SK-N-SH (cell line): Measurements from ENCODE around the gene PIK3R1. TPM values are rescaled to one million over a fixed set of nuclear protein-coding genes. Genes with fewer than 3 reads are reported as not detected.

Experiments
- CTCF ChIA-PET: fragments of 300-600, 350-600 bp; formaldehyde crosslinking; extraction: SDS; loops from one replicate; lab custom pipeline; 2021; lab: Yijun Ruan, JAX
- POLR2A ChIA-PET: fragments of 350-600 bp; sonication (Branson Sonifier 250); formaldehyde crosslinking; extraction: SDS; loops from one replicate; lab custom pipeline; 2020; ENCODE audit warnings: antibody characterized with exemption, inconsistent platforms; lab: Yijun Ruan, JAX
- DNase-seq: peaks from one replicate; pipeline ENCODE4 v3.0.0; 2012
- H2AFZ ChIP-seq: fragments of 200-600 bp; sonication (generic); 2 replicates; pipeline ENCODE4 v1.8.1; 2016; ENCODE audit warnings: antibody characterized with exemption, mild to moderate bottlenecking, low read depth
- H3F3A ChIP-seq: fragments of 200-600 bp; sonication (generic); replicated peaks from 2 replicates; pipeline ENCODE3; 2016; ENCODE audit warnings: antibody characterized with exemption, mild to moderate bottlenecking; ENCODE audit not compliant: insufficient read depth
- H3K27ac ChIP-seq, 2 experiments: fragments of 200-500 bp in 1 of 2; fragments of 200-600 bp in 1 of 2; sonication (Bioruptor generic) in 1 of 2; sonication (generic), shearing (Covaris generic) in 1 of 2; 2 replicates each; pipeline versions ENCODE4 v1.5.1 to v1.6.1; 2014 to 2016; ENCODE audit warnings: low read depth in 2 of 2, inconsistent platforms in 1 of 2, low read length in 1 of 2, mild to moderate bottlenecking in 1 of 2, mixed read lengths in 1 of 2
- H3K27me3 ChIP-seq: fragments of 200-600 bp; sonication (generic), shearing (Covaris generic); 2 replicates; pipeline ENCODE4 v1.6.1; 2016; ENCODE audit warnings: mixed run types; ENCODE audit not compliant: insufficient read depth
- H3K36me3 ChIP-seq, 2 experiments: fragments of 200-500 bp in 1 of 2; fragments of 200-600 bp in 1 of 2; sonication (Bioruptor generic) in 1 of 2; sonication (generic) in 1 of 2; replicated peaks in 1 of 2; 2 replicates each; pipeline versions ENCODE3 to v1.5.1; 2014 to 2016; ENCODE audit warnings: low read length in 1 of 2, mild to moderate bottlenecking in 1 of 2; ENCODE audit not compliant: insufficient read depth in 2 of 2, control insufficient read depth in 1 of 2
- H3K4me1 ChIP-seq, 2 experiments: fragments of 200-500 bp in 1 of 2; fragments of 200-600 bp in 1 of 2; sonication (Bioruptor generic) in 1 of 2; sonication (generic), shearing (Covaris generic) in 1 of 2; 2 replicates each; pipeline versions ENCODE4 v1.5.1 to v1.6.1; 2014 to 2016; ENCODE audit warnings: low read depth in 1 of 2, low read length in 1 of 2, mixed run types in 1 of 2; ENCODE audit not compliant: insufficient read depth in 2 of 2, control insufficient read depth in 1 of 2
- H3K4me2 ChIP-seq: fragments of 200-600 bp; sonication (generic), shearing (Covaris generic); 2 replicates; pipeline ENCODE4 v1.6.1; 2017; ENCODE audit warnings: mixed run types
- H3K4me3 ChIP-seq, 2 experiments: fragments of 200-500 bp in 1 of 2; fragments of 200-600 bp in 1 of 2; sonication (Bioruptor generic) in 1 of 2; sonication (generic), shearing (Covaris generic) in 1 of 2; 2 replicates each; pipeline versions ENCODE4 v1.5.1 to v1.8.1; 2014 to 2016; ENCODE audit warnings: low read depth in 2 of 2, inconsistent platforms in 1 of 2, low read length in 1 of 2, mild to moderate bottlenecking in 1 of 2, mixed read lengths in 1 of 2, moderate library complexity in 1 of 2
- H3K79me2 ChIP-seq: fragments of 200-600 bp; sonication (generic); 2 replicates; pipeline ENCODE4 v1.8.1; 2017; ENCODE audit warnings: mild to moderate bottlenecking; ENCODE audit not compliant: insufficient read depth
- H3K9ac ChIP-seq: fragments of 200-600 bp; sonication (generic); 2 replicates; pipeline ENCODE4 v1.6.1; 2017; ENCODE audit warnings: mixed run types
- H3K9me2 ChIP-seq: fragments of 200-600 bp; sonication (generic); 2 replicates; pipeline ENCODE4 v1.6.1; 2017; ENCODE audit warnings: mixed run types
- H3K9me3 ChIP-seq: fragments of 200-600 bp; sonication (generic); 2 replicates; pipeline ENCODE4 v1.6.1; 2017; ENCODE audit warnings: mixed run types, mild to moderate bottlenecking, moderate library complexity
- H4K20me1 ChIP-seq: fragments of 200-600 bp; sonication (generic); 2 replicates; pipeline ENCODE4 v1.6.1; 2017; ENCODE audit warnings: mild to moderate bottlenecking, mixed run types; ENCODE audit not compliant: insufficient read depth
- CHD2 ChIP-seq: fragments of 150-350 bp; IDR thresholded peaks from 2 replicates; pipeline ENCODE4 v1.6.1; 2018; ENCODE audit warnings: low read length; ENCODE audit not compliant: partially characterized antibody
- CTCF ChIP-seq: fragments of 200-600 bp; sonication (generic); IDR thresholded peaks from 2 replicates; pipeline ENCODE4 v1.6.1; 2017; ENCODE audit warnings: antibody characterized with exemption, mild to moderate bottlenecking, moderate library complexity
- ELF1 ChIP-seq: IDR thresholded peaks from 2 replicates; pipeline ENCODE4 v1.4.0; 2012
- EP300 ChIP-seq, 2 experiments: IDR thresholded peaks; 2 replicates each; pipeline versions ENCODE4 v1.4.0 to v1.6.1; 2012; ENCODE audit warnings: borderline replicate concordance in 1 of 2, low read depth in 1 of 2, low read length in 1 of 2
- FOXJ3 ChIP-seq: sonication (generic); formaldehyde crosslinking; IDR thresholded peaks from 2 replicates; pipeline ENCODE4 v1.5.1; 2020; ENCODE audit warnings: mild to moderate bottlenecking, missing genetic modification reagents
- GABPA ChIP-seq: IDR thresholded peaks from 2 replicates; pipeline ENCODE4 v1.4.0; 2012; ENCODE audit warnings: low read depth, mild to moderate bottlenecking
- GATA2 ChIP-seq: sonication (generic); formaldehyde crosslinking; IDR thresholded peaks from 2 replicates; pipeline ENCODE4 v1.5.0; 2020; ENCODE audit warnings: mild to moderate bottlenecking, missing genetic modification reagents
- JUND ChIP-seq: IDR thresholded peaks from 2 replicates; pipeline ENCODE4 v1.4.0; 2012
- MAX ChIP-seq: IDR thresholded peaks from 2 replicates; pipeline ENCODE4 v1.4.0; 2012; ENCODE audit warnings: low read depth
- NFIC ChIP-seq: IDR thresholded peaks from 2 replicates; pipeline ENCODE4 v1.4.0; 2012; ENCODE audit warnings: borderline replicate concordance
- NRF1 ChIP-seq: IDR thresholded peaks from 2 replicates; pipeline ENCODE4 v1.6.1; 2012; ENCODE audit warnings: low read depth, mild to moderate bottlenecking, low read length
- POLR2AphosphoS5 ChIP-seq: IDR thresholded peaks from 2 replicates; pipeline ENCODE4 v1.6.1; 2012; ENCODE audit warnings: low read depth, low read length
- RXRA ChIP-seq: IDR thresholded peaks from 2 replicates; pipeline ENCODE4 v1.4.0; 2012; ENCODE audit warnings: low read depth, mild to moderate bottlenecking, borderline replicate concordance
- SIN3A ChIP-seq: IDR thresholded peaks from 2 replicates; pipeline ENCODE4 v1.6.1; 2012; ENCODE audit warnings: low read depth, mild to moderate bottlenecking, low read length, moderate library complexity, borderline replicate concordance
- SMC3 ChIP-seq: IDR thresholded peaks from 2 replicates; pipeline ENCODE4 v1.6.1; 2012; ENCODE audit warnings: low read depth, low read length, improper control_type of control experiment
- TCF12 ChIP-seq: IDR thresholded peaks from 2 replicates; pipeline ENCODE4 v1.4.0; 2012
- USF2 ChIP-seq: fragments of 150-350 bp; IDR thresholded peaks from 2 replicates; pipeline ENCODE4 v1.6.1; 2017; ENCODE audit warnings: antibody characterized with exemption, low read length, low read depth, borderline replicate concordance
- YY1 ChIP-seq: IDR thresholded peaks from 2 replicates; pipeline ENCODE4 v1.4.0; 2012; ENCODE audit warnings: low read depth, mild to moderate bottlenecking
- WGBS: methylation state at CpG from one replicate; pipeline ENCODE4 v1.1.6; 2017; ENCODE audit warnings: low lambda C conversion rate; 5-methylcytosine and 5-hydroxymethylcytosine counted together
- polyA plus RNA-seq, 3 experiments: library from polyadenylated mRNA; depleted of rRNA; stranded (reverse); fragments of >200 nt; gene quantifications; 2 replicates each; pipeline ENCODE4 v1.2.3, GENCODE V29; 2012
- TF ChIP-seq, protein P1 (sequence below): IDR thresholded peaks from 2 replicates; pipeline ENCODE4; 2012

The PIK3R1 gene
- polyA plus RNA-seq, 1 of the 3 experiments (the other 2 are of a cell fraction), result 2.0 TPM

GRCh38 chr5:68313336-68313735, 97.8 kb downstream of the PIK3R1 start:
- WGBS, result 42% methylated on average over 2 of the region's 2 CpGs
- Histone ChIP-seq H3K9me2 (no peaks in the 10 kb centered on the region), H3K9me3 (no peaks in the 10 kb centered on the region), H3K4me3 (no peak overlapping the region), H3K36me3 (no peaks in the 10 kb centered on the region), H3K27ac (no peak overlapping the region), H3K9ac (no peak overlapping the region), H3F3A (no peaks in the 10 kb centered on the region), H2AFZ (no peak overlapping the region), H3K4me2 (no peak overlapping the region), H4K20me1 (no peaks in the 10 kb centered on the region), H3K4me1 (no peaks in the 10 kb centered on the region), H3K27me3 (no peaks in the 10 kb centered on the region), H3K79me2 (no peaks in the 10 kb centered on the region)
- TF ChIP-seq USF2, result no peak
- TF ChIP-seq NFIC, result no peak
- TF ChIP-seq CHD2, result no peak
- no peak for TF ChIP-seq POLR2AphosphoS5
- TF ChIP-seq YY1, result no peak
- no peak for TF ChIP-seq GATA2 (CRISPR knock-in tag)
- no peak for TF ChIP-seq ELF1
- TF ChIP-seq, protein P1, sequence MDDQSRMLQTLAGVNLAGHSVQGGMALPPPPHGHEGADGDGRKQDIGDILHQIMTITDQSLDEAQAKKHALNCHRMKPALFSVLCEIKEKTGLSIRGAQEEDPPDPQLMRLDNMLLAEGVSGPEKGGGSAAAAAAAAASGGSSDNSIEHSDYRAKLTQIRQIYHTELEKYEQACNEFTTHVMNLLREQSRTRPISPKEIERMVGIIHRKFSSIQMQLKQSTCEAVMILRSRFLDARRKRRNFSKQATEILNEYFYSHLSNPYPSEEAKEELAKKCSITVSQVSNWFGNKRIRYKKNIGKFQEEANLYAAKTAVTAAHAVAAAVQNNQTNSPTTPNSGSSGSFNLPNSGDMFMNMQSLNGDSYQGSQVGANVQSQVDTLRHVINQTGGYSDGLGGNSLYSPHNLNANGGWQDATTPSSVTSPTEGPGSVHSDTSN, result no peak
- no peak for TF ChIP-seq GABPA
- TF ChIP-seq NRF1, result no peak
- ChIA-PET POLR2A (no interaction called here), CTCF (interaction anchor here (1.2 kb wide), 1 partner anchor 12 kb away, joined by 4 read pairs; no protein-coding TSS in a partner anchor)
- DNase-seq, result no peak

- Histone ChIP-seq H2AFZ (no peak overlapping the region), H3K27ac (no peak overlapping the region), H3K4me2 (no peak overlapping the region), H3K4me1 (no peaks in the 10 kb centered on the region), H4K20me1 (no peaks in the 10 kb centered on the region), H3K9me2 (no peaks in the 10 kb centered on the region), H3K27me3 (no peaks in the 10 kb centered on the region), H3F3A (peaks cover 5% of the 10 kb centered on the region), H3K79me2 (no peaks in the 10 kb centered on the region), H3K36me3 (no peaks in the 10 kb centered on the region), H3K4me3 (no peak overlapping the region), H3K9ac (no peak overlapping the region), H3K9me3 (no peaks in the 10 kb centered on the region)
- 14% methylated on average over 2 of the region's 2 CpGs for WGBS
- CTCF ChIA-PET, result no interaction called here
- no peak for DNase-seq
- no peak for TF ChIP-seq SMC3
- no peak for TF ChIP-seq TCF12
- TF ChIP-seq NRF1, result no peak
- TF ChIP-seq EP300 (IDR thresholded peaks at IDR 0.05; ENCODE audit: borderline replicate concordance in 1 of 2, low read depth in 1 of 2, low read length in 1 of 2), result no peak
- TF ChIP-seq USF2, result no peak
- TF ChIP-seq JUND, result no peak
- TF ChIP-seq CHD2, result no peak
- TF ChIP-seq FOXJ3 (CRISPR knock-in tag), result no peak
- TF ChIP-seq GATA2 (CRISPR knock-in tag), result no peak
- TF ChIP-seq SIN3A, result no peak
- no peak for TF ChIP-seq RXRA
- no peak for TF ChIP-seq GABPA
- no peak for TF ChIP-seq MAX
- TF ChIP-seq CTCF, result no peak
- POLR2A ChIA-PET, result no interaction called here
Observed at GRCh38 chr5:68314465-68314864, 98.9 kb downstream of the PIK3R1 start.
